ENCODE measurements around the gene MSANTD2. TPM values are rescaled to one million over a fixed set of nuclear protein-coding genes. Genes with fewer than 3 reads are reported as not detected.

The MSANTD2 gene
- 8.6 and 9.1 TPM in 2 replicates for total RNA-seq

DNA sequence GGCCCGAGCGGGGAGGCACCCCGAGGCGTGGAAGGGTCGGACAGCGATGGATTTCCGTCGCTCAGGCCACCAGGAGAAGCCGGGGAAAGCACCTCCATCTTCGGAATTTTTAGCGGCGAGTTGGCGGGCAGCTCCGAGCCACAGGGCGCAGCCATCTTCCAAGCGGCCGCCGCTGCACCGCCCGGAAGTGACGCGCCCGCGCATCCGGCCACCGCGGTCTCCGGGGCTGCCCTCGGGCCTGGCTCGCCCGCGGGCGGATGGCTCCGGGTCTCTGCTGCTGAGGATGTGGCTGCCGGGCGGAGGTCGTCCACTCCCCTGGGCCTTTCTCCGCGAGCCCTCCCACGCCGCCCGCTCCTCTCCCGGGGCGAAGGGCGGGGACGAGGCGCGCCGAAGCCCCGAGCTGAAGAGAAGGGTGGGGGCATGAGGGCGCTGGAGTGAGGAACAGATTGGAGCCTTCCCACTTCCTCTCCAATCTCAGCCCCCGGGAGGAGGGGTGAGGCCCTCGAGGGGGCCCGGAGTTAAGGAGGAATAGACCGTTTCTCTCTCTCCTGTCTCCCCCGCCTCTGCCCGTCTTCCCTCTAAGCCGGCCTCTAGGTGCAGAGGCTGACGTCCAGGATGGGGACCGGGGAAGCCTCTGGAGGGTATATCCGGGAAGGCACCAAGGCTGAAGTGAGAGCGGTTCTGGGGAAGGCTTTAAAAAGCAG is at the start of gene MSANTD2:
Gene MSANTD2 (minus strand): TSS at position 181 of the 704 bp plus-strand sequence. CDS start 26 bp downstream, at position 155.

DNA sequence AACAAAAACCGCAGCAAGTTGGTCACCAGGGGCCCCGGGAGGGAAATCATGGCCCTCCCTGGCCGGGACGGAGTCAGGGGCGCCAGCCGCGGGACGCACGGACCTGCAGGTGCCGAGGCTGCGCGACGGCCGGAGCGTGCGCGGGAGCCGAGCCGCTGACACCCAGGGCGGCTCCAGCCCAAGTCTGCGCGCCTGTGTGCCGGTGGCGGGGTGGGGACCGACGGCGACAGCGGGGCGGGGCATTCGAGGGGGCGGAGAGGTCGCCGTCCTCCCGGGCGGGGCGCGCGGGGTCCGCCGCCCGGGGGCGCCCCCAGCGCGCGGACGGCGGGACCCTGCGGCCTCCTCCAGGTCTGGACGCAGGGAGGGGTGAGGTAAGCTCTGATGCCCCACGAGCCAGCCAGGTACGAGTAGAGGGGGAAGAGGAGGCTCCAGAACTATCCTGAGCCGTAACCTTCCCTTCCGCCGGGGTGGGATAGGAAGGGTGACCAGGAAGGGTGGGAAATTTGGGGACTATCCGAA is 38.0 kb downstream of the MSANTD2 start, which contains the start of gene ESAM:
Gene ESAM (minus strand): TSS at position 186 of the 519 bp plus-strand sequence. CDS start 136 bp downstream, at position 50.

DNA sequence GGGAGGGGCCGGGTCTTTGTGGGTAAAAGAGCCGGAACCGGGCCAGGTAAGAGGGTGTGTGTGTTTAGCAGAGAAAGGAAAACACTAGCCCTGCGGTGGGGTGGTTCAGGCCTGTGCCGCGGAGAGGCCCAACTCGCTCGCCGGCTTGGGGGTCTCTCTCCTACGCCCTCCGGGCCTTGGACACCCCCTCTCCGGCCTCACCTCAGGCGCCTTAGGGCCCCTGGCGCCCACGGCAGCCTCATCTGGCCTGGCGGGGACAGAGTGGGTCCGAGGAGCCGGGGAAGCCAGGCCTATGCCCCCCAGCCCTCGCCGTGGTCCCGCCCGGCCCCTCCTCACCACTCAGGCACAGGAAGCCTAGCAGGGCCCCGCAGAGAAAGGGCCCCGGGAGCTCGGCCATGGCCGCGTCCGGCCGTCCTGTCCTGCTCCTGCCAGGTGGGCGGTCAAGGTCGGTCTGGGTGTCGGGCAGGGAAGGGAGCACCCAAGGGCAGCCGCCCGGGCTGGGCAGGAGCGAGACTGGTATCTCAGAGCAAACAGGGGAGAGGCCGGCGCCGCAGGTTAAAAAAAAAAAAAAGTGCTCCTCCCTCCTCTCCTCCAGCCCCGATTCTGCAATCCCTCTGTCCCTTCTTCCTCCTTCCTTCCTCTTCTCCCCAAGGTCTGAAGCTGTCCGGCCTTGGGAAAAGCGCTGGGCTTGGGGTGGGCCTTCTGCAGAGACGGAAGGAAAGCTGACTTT is 48.3 kb downstream of the MSANTD2 start, which contains the start of gene VSIG2:
Gene VSIG2 (minus strand): TSS at position 515 of the 730 bp plus-strand sequence. CDS start 118 bp downstream, at position 397.

DNA sequence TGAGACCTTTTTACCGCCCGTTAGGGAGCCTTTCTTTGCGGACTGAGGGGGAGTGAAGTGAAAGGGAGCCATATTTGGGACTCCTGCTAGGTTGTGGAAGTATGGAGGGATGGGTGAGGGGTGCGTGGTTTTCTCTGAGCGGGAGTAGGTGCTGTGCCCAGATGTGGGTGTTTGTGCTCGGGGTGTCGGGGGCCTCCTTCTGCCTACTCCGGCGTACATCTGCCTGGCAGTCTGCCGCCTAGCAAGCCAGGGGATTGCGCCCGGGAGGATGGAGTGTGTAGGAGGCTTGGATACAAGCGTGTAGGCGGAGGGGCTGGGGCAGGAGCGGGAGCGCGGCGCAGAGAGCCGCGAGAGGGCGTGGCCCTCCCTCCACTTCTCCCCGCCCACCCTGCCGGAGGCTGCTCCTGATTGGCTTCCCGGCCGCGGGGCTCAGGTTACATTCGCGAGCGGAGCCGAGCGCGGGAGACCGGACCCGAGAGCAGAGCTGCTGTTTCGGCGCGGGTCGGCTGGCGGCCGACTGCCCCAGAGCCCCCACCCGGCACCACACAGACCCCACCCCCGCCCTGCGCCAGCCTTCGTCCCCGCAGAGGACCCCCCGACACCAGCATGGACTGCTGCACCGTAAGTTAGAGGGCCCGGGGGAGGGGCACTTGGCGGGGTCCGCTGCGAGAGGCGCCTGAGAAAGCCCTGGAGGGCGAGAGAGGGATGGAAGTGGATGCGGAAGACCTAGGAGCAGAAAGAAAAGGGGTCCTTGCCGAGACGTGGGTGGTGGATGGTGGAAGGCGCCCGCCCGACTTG is 60.5 kb downstream of the MSANTD2 start, which contains the start of gene NRGN:
Gene NRGN (plus strand): TSS at position 464 of the 798 bp plus-strand sequence. CDS start 143 bp downstream, at position 607.

Other genes starting within 250 kb of the MSANTD2 start
- not detected in 2 replicates for gene OR8A1, start 230.4 kb downstream of the MSANTD2 start, total RNA-seq
- gene PANX3, start 189.0 kb downstream of the MSANTD2 start, total RNA-seq, result not detected in 2 replicates
- 18.4 and 19.9 TPM in 2 replicates for gene TBRG1, start 177.5 kb downstream of the MSANTD2 start, total RNA-seq
- gene SIAE, start 126.7 kb downstream of the MSANTD2 start, total RNA-seq, result 13.9 and 14.9 TPM in 2 replicates
- gene SPA17, start 126.5 kb downstream of the MSANTD2 start, total RNA-seq, result 14.2 and 16.4 TPM in 2 replicates
- gene NRGN, start 60.5 kb downstream of the MSANTD2 start, total RNA-seq, result 21.7 and 24.4 TPM in 2 replicates
- 0.07 and 0.44 TPM in 2 replicates for gene VSIG2, start 48.2 kb downstream of the MSANTD2 start, total RNA-seq
- 311 and 317 TPM in 2 replicates for gene ESAM, start 38.1 kb downstream of the MSANTD2 start, total RNA-seq
- gene ROBO3, start 65.0 kb upstream of the MSANTD2 start, total RNA-seq, result 4.3 and 8.1 TPM in 2 replicates
- gene ROBO4, start 97.5 kb upstream of the MSANTD2 start, total RNA-seq, result 405 and 425 TPM in 2 replicates
- not detected in 2 replicates for gene HEPN1, start 118.8 kb upstream of the MSANTD2 start, total RNA-seq
- gene HEPACAM, start 135.6 kb upstream of the MSANTD2 start, total RNA-seq, result not detected in 2 replicates
- 4.2 and 4.4 TPM in 2 replicates for gene CCDC15, start 153.8 kb upstream of the MSANTD2 start, total RNA-seq